D721Med (cell line): ENCODE results near the gene SETSIP.
"Not testable (repeated sequence)": the region's sequence is repeated elsewhere in the genome, so short reads cannot be mapped to it uniquely, and the experiment has no call there.

Experiments
- DNase-seq: peaks from one replicate; pipeline ENCODE4 v3.0.0; 2011; ENCODE audit warnings: low spot score; ENCODE audit not compliant: insufficient read length
- FAIRE-seq: peaks from 2 replicates; lab custom pipeline; 2011; peaks lifted over from hg19 to GRCh38; lab: Jason Lieb, UNC
- CTCF ChIP-seq: IDR thresholded peaks from 2 replicates; pipeline ENCODE4 v1.5.1; 2012; ENCODE audit warnings: mild to moderate bottlenecking, control low read depth; ENCODE audit not compliant: insufficient read depth; ENCODE audit errors: missing control alignments

Gene SETSIP

GRCh38 chr1:92081031-92081430 lies 5.8 kb upstream of the SETSIP start:
- TF ChIP-seq CTCF = no peak
- FAIRE-seq (no peak), DNase-seq (no peak)

GRCh38 chr1:92080128-92080985 lies 5.1 kb upstream of the SETSIP start, which contains the start of gene BTBD8:
TSS of gene BTBD8 (plus strand) at chr1:92080345. CDS start at chr1:92080572, 227 bp downstream.
- peak; percentile 67 for DNase-seq
- TF ChIP-seq CTCF = no peak
- no peak for FAIRE-seq

GRCh38 chr1:92079441-92079840 lies 4.2 kb upstream of the SETSIP start:
- no peak for TF ChIP-seq CTCF
- no peak for DNase-seq
- FAIRE-seq = no peak

- not testable (repeated sequence) for DNase-seq, FAIRE-seq
These were observed 2.9 kb upstream of the SETSIP start for GRCh38 chr1:92078077-92078476.

GRCh38 chr1:92076363-92076762 lies 1.2 kb upstream of the SETSIP start:
- TF ChIP-seq CTCF = no peak
- no peak for FAIRE-seq
- no peak for DNase-seq

- not testable (repeated sequence) for DNase-seq, FAIRE-seq
These were observed 765 bp downstream of the SETSIP start for GRCh38 chr1:92074446-92074845.

- no peak for FAIRE-seq
- no peak for DNase-seq
- TF ChIP-seq CTCF = no peak
These were observed 4.3 kb downstream of the SETSIP start for GRCh38 chr1:92070892-92071291.

GRCh38 chr1:92066321-92066720 lies 8.9 kb downstream of the SETSIP start:
- TF ChIP-seq CTCF = no peak
- no peak for DNase-seq
- FAIRE-seq = no peak
